Adrenal gland (tissue), 5 donors: Measurements from ENCODE around the gene MCOLN2.

Experiments used
- POLR2A ChIP-seq, 2 donors: fragments of 450-650 bp; IDR thresholded peaks; one replicate each; pipeline ENCODE4 v1.6.1; 2017; ENCODE audit warnings: antibody characterized with exemption in 2 of 2, mild to moderate bottlenecking in 2 of 2, moderate library complexity in 1 of 2
- TF ChIP-seq, protein P1 (sequence below), 6 experiments: fragments of 450-650 bp in 4 of 6; fragments of 200-600 bp in 2 of 6; sonication (generic) in 1 of 6; IDR thresholded peaks; 1 replicate in 5 of 6; 2 replicates in 1 of 6; pipeline versions ENCODE4 v1.5.1 to v1.8.0; 2016 to 2021; ENCODE audit warnings: antibody characterized with exemption in 6 of 6, mild to moderate bottlenecking in 2 of 6, moderate library complexity in 1 of 6
- donor health status: DM: no; HTN: no; CAD: no.

DNA sequence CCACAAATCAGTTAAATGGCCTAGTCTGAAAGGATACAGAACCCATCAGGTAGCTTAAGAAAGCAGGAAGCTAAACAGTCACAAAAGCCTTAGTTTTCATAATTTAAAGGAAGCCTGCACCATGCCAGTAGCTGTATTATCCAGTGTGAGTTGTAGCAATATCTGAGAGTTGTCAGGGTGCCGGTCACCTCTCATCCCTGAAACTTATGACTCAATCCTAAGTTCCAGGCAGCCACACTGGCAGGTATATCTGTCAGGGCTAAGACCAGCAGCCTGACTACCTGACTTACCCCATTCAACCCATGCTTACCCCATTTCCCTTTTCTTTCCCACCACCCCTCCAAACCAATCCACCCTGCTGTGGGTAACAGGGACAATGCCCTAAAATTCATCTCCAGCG lies 66.1 kb downstream of the MCOLN2 start:
- TF ChIP-seq POLR2A (IDR thresholded peaks at IDR 0.05): no peak
- TF ChIP-seq, protein P1, sequence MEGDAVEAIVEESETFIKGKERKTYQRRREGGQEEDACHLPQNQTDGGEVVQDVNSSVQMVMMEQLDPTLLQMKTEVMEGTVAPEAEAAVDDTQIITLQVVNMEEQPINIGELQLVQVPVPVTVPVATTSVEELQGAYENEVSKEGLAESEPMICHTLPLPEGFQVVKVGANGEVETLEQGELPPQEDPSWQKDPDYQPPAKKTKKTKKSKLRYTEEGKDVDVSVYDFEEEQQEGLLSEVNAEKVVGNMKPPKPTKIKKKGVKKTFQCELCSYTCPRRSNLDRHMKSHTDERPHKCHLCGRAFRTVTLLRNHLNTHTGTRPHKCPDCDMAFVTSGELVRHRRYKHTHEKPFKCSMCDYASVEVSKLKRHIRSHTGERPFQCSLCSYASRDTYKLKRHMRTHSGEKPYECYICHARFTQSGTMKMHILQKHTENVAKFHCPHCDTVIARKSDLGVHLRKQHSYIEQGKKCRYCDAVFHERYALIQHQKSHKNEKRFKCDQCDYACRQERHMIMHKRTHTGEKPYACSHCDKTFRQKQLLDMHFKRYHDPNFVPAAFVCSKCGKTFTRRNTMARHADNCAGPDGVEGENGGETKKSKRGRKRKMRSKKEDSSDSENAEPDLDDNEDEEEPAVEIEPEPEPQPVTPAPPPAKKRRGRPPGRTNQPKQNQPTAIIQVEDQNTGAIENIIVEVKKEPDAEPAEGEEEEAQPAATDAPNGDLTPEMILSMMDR (IDR thresholded peaks at IDR 0.05): no peak
